Measurements from ENCODE around the gene TRAPPC12. TPM values are rescaled to one million over a fixed set of nuclear protein-coding genes. Genes with fewer than 3 reads are reported as not detected.
"Not testable (repeated sequence)": the region's sequence is repeated elsewhere in the genome, so short reads cannot be mapped to it uniquely, and the experiment has no call there.

The TRAPPC12 gene
- polyA plus RNA-seq, 1 donor (not counting 4 experiments of a cell fraction or from before 2014, with no cell fraction given): 44.2 TPM

DNA sequence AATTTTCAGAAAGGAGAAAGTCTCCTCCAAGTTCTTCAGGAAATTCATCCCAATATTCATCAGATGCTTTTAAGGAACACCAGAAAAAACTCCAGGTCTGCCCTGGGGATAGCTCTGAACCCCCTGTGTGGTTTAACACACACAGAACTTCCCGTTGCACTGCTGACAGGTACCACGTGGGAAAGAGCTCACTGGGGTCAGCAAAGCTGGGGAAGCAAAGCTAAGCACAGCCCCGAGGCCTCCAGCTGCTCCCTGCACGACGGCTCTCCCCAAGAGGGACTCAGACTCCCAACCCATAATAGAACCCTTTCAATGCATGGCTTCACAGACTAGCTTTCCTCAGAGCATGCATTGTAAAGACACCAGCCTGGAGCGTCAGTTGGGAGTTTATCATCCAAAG is 111.8 kb downstream of the TRAPPC12 start:
- no peaks in the 10 kb centered on the region for H3K79me2 ChIP-seq (ENCODE audit: control insufficient read depth, insufficient read depth, low read length)
- no peak for DNase-seq (ENCODE audit: low read depth, low spot score)
- H3K27me3 ChIP-seq (ENCODE audit: control insufficient read depth, extremely low read depth, insufficient read depth, low read length): no peaks in the 10 kb centered on the region

DNA sequence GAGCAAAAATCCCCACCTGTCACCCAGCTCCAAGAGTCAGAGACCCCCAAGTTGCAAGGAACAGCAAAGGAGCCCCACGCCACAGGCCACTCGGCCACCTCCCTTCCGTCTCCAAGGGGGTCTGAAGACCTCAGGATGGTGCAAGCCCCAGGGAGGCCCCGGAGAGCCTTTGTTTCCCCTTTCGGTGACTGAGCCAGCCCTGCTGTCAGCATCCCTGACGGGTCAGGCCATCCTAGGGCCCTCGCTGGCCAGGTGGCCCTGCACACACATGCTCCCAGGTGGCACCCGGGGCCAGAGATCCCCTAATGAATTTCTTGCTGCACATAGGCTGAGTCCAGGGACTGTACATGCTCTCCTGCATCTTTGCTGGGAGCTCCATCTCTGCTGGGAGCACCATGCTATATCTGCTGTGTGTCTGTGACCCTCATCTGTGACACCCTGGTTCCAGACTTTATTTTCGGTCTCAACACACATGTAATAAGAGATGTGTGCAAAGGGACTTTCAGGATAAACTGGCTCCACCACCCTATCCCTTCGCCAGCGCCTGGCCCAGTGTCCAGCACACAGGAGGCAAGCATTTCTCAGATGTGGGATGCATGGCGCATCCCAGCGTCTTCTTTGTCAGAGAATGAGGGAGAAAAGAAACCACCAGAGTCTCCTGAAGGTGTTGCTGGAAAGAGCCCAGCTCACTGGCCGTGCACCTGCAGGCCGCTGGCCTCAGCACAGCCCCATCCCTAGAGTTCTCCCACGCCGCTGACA is 112.4 kb downstream of the TRAPPC12 start:
- dilution Hi-C loops (cut with MboI; ENCODE audit: extremely low pct_ligation_motif_present, low sequenced_read_pairs): no loop called here

More for the DNA sequence above, 111.8 kb downstream of the TRAPPC12 start:
- Histone ChIP-seq H4K20me1 (ENCODE audit: control insufficient read depth, extremely low read depth, insufficient read depth, low read length) (no peaks in the 10 kb centered on the region), H3K9me3 (ENCODE audit: control insufficient read depth, low read depth, low read length) (no peaks in the 10 kb centered on the region), H3K4me3 (ENCODE audit: control insufficient read depth in 2 of 3, extremely low read depth in 1 of 3, insufficient read depth in 2 of 3, low read depth in 1 of 3, low read length in 3 of 3) (no peak overlapping the region), H3K4me1 (ENCODE audit: control insufficient read depth, extremely low read depth, insufficient read depth, low read length) (no peaks in the 10 kb centered on the region), H3K9me1 (ENCODE audit: control insufficient read depth, extremely low read depth, insufficient read depth, low read length) (no peaks in the 10 kb centered on the region), H3K9ac (ENCODE audit: control insufficient read depth, extremely low read depth, insufficient read depth, low read length) (no peak overlapping the region), H3K4me2 (ENCODE audit: control insufficient read depth, extremely low read depth, insufficient read depth, low read depth, low read length) (no peak overlapping the region), H3K36me3 (ENCODE audit: control insufficient read depth in 2 of 2, extremely low read depth in 1 of 2, insufficient read depth in 2 of 2, low read length in 2 of 2) (peaks cover 0 to 2% of the 10 kb centered on the region in 2 experiments), H2AFZ (ENCODE audit: control insufficient read depth, low read length) (no peak overlapping the region), H3K27ac (ENCODE audit: control insufficient read depth, insufficient read depth, low read length) (no peak overlapping the region)
- no peak for FAIRE-seq
- dilution Hi-C loops (cut with MboI; ENCODE audit: extremely low pct_ligation_motif_present, low sequenced_read_pairs): no loop called here
- TF ChIP-seq EZH2 (IDR thresholded peaks at IDR 0.05; ENCODE audit: low read length): no peak
- TF ChIP-seq, protein P1, sequence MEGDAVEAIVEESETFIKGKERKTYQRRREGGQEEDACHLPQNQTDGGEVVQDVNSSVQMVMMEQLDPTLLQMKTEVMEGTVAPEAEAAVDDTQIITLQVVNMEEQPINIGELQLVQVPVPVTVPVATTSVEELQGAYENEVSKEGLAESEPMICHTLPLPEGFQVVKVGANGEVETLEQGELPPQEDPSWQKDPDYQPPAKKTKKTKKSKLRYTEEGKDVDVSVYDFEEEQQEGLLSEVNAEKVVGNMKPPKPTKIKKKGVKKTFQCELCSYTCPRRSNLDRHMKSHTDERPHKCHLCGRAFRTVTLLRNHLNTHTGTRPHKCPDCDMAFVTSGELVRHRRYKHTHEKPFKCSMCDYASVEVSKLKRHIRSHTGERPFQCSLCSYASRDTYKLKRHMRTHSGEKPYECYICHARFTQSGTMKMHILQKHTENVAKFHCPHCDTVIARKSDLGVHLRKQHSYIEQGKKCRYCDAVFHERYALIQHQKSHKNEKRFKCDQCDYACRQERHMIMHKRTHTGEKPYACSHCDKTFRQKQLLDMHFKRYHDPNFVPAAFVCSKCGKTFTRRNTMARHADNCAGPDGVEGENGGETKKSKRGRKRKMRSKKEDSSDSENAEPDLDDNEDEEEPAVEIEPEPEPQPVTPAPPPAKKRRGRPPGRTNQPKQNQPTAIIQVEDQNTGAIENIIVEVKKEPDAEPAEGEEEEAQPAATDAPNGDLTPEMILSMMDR (optimal IDR thresholded peaks at IDR 0.05 in 1 of 3, IDR thresholded peaks at IDR 0.05 in 1 of 3, conservative IDR thresholded peaks at IDR 0.05 in 1 of 3; ENCODE audit: extremely low read depth in 1 of 3, insufficient read depth in 2 of 3, low read length in 3 of 3): no peak

DNA sequence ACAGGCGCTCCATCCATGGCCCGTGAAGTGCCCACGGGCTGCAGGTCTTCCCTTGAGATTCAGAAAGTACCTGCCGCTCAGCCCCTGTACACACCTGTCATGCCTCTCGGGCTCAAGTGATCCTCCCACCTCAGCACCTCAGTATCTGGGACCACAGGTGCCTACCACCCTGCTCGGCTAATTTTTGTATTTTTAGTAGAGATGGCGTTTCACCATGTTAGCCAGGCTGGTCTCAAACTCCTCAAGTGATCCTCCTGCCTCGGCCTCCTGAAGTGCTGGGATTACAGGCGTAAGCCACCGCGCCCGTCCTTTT is 112.9 kb downstream of the TRAPPC12 start:
- dilution Hi-C loops (cut with MboI; ENCODE audit: extremely low pct_ligation_motif_present, low sequenced_read_pairs); H3K4me2 ChIP-seq (ENCODE audit: control insufficient read depth, extremely low read depth, insufficient read depth, low read depth, low read length); H3K27ac ChIP-seq (ENCODE audit: control insufficient read depth, insufficient read depth, low read length); DNase-seq (ENCODE audit: low read depth, low spot score); H3K4me1 ChIP-seq (ENCODE audit: control insufficient read depth, extremely low read depth, insufficient read depth, low read length); H3K9ac ChIP-seq (ENCODE audit: control insufficient read depth, extremely low read depth, insufficient read depth, low read length); H4K20me1 ChIP-seq (ENCODE audit: control insufficient read depth, extremely low read depth, insufficient read depth, low read length); H3K9me1 ChIP-seq (ENCODE audit: control insufficient read depth, extremely low read depth, insufficient read depth, low read length); H3K36me3 ChIP-seq (ENCODE audit: control insufficient read depth in 2 of 2, extremely low read depth in 1 of 2, insufficient read depth in 2 of 2, low read length in 2 of 2); H3K9me3 ChIP-seq (ENCODE audit: control insufficient read depth, low read depth, low read length); FAIRE-seq; H3K27me3 ChIP-seq (ENCODE audit: control insufficient read depth, extremely low read depth, insufficient read depth, low read length); H2AFZ ChIP-seq (ENCODE audit: control insufficient read depth, low read length); H3K4me3 ChIP-seq (ENCODE audit: control insufficient read depth in 2 of 3, extremely low read depth in 1 of 3, insufficient read depth in 2 of 3, low read depth in 1 of 3, low read length in 3 of 3); H3K79me2 ChIP-seq (ENCODE audit: control insufficient read depth, insufficient read depth, low read length): not testable (repeated sequence)

More for the DNA sequence above, 112.4 kb downstream of the TRAPPC12 start:
- Histone ChIP-seq H3K79me2 (ENCODE audit: control insufficient read depth, insufficient read depth, low read length) (no peaks in the 10 kb centered on the region), H3K4me2 (ENCODE audit: control insufficient read depth, extremely low read depth, insufficient read depth, low read depth, low read length) (no peak overlapping the region), H3K4me1 (ENCODE audit: control insufficient read depth, extremely low read depth, insufficient read depth, low read length) (no peaks in the 10 kb centered on the region), H4K20me1 (ENCODE audit: control insufficient read depth, extremely low read depth, insufficient read depth, low read length) (no peaks in the 10 kb centered on the region), H3K27ac (ENCODE audit: control insufficient read depth, insufficient read depth, low read length) (no peak overlapping the region), H2AFZ (ENCODE audit: control insufficient read depth, low read length) (no peak overlapping the region), H3K27me3 (ENCODE audit: control insufficient read depth, extremely low read depth, insufficient read depth, low read length) (no peaks in the 10 kb centered on the region), H3K4me3 (ENCODE audit: control insufficient read depth in 2 of 3, extremely low read depth in 1 of 3, insufficient read depth in 2 of 3, low read depth in 1 of 3, low read length in 3 of 3) (no peak overlapping the region), H3K36me3 (ENCODE audit: control insufficient read depth in 2 of 2, extremely low read depth in 1 of 2, insufficient read depth in 2 of 2, low read length in 2 of 2) (peaks cover 0 to 3% of the 10 kb centered on the region in 2 experiments), H3K9ac (ENCODE audit: control insufficient read depth, extremely low read depth, insufficient read depth, low read length) (no peak overlapping the region), H3K9me3 (ENCODE audit: control insufficient read depth, low read depth, low read length) (no peaks in the 10 kb centered on the region), H3K9me1 (ENCODE audit: control insufficient read depth, extremely low read depth, insufficient read depth, low read length) (no peaks in the 10 kb centered on the region)
- TF ChIP-seq, protein P1 (optimal IDR thresholded peaks at IDR 0.05 in 1 of 3, IDR thresholded peaks at IDR 0.05 in 1 of 3, conservative IDR thresholded peaks at IDR 0.05 in 1 of 3; ENCODE audit: extremely low read depth in 1 of 3, insufficient read depth in 2 of 3, low read length in 3 of 3): no peak
- no peak for TF ChIP-seq EZH2 (IDR thresholded peaks at IDR 0.05; ENCODE audit: low read length)
- DNase-seq (ENCODE audit: low read depth, low spot score) (no peak), FAIRE-seq (no peak)
